NCI-H774 (cell line): Measurements from ENCODE around the gene RPUSD1.
"Not testable (repeated sequence)": the region's sequence is repeated elsewhere in the genome, so short reads cannot be mapped to it uniquely, and the experiment has no call there.

ENCODE experiments used
- DNase-seq: peaks from one replicate; lab custom pipeline; 2025; lab: John Stamatoyannopoulos, UW

Gene RPUSD1

DNA sequence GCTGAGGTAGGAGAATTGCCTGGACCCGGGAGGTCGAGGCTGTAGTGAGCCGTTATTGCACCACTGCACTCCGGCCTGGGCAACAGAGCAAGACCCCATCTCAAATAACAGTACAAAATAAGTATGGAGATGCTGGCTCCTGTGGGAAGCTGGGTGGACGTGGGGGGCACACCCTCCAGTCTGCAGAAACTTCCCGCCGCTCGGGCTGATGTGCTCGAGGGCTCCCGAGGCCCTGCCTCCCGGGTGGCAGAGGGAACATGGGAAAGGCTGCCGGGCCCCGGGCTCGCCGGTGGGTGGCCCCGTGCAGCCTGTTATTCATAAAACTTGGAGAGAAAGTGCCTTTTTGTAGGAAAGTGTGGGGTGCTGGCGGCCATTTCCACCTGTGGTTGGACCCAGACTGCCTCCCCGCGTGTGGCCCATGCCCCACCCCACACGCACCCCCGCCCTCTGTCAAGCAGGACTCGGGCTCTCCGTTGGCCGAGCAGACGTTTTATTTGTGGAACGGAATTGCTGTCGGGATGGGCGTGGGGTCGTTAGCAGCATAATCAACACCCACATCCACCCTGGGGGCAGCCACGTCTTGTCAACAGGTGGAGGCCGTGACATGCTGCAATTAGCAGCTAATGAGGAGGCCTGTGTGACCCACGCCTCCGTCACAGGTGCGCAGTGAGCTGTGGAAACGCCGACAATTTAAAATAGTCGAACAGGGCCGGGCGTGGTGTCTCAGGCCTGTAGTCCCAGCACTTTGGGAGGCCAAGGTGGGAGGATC lies 40.0 kb downstream of the RPUSD1 start:
- DNase-seq: no peak

DNA sequence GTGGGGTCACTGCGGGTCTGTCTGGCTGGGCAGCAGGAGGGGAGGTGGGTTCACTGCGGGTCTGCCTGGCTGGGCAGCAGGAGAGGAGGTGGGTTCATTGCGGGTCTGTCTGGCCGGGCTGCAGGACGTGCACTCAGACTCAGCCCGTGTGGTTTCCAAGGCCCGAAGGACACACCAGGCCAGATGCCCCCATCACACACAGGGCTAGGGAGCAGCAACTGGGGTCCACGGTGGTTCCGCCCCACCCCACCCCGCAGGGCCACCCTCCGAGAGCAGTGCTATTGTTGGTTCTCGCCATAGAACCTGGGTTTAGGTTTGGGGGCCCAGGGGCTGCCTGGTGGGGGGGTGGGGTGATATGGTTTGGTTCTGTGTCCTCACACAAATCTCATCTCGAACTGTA lies 41.5 kb downstream of the RPUSD1 start:
- DNase-seq: no peak

- DNase-seq: no peak
These were observed 42.4 kb downstream of the RPUSD1 start for GRCh38 chr16:745739-746138.

- DNase-seq: no peak
These were observed 44.2 kb downstream of the RPUSD1 start for GRCh38 chr16:743794-744500.

DNA sequence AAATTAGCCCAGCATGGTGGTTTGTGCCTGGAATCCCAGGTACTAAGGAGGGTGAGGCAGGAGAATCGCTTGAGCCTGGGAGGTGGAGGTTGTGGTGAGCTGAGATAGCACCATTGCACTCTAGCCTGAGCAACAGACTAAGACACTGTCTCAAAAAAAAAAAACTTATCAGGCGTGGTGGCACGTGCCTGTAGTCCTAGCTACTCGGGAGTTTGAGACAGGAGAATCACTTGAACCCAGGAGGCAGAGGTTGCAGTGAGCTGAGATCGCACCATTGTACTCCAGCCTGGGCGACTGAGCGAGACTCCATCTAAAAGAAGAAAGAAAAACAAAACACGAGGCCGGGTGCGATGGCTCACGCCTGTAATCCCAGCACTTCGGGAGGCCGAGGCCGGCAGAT lies 45.3 kb downstream of the RPUSD1 start:
- DNase-seq: not testable (repeated sequence)

- no peak for DNase-seq
These were observed 46.1 kb downstream of the RPUSD1 start for GRCh38 chr16:741986-742629.

- DNase-seq: peak; percentile 72
These were observed 47.2 kb downstream of the RPUSD1 start, which contains the start of gene CIAO3 for GRCh38 chr16:740764-741505. Gene CIAO3 (minus strand): TSS chr16:740997. CDS start chr16:740985, 12 bp downstream.

DNA sequence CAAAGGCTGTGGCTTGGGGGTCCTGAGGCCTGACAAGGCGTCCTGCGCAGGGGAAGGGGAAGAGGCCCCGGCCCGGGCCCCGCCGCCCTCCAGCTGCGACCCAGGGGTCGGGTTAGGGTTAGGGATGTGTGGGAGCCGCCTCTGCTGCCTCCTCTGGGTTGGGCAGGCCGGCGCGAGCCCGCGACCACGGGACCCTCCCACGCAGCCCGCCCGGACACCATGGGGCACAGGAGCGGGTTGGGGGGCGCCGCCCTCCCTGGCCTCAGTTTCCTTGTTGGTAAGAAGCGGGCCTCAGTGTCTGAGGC lies 47.8 kb downstream of the RPUSD1 start:
- DNase-seq: no peak

DNA sequence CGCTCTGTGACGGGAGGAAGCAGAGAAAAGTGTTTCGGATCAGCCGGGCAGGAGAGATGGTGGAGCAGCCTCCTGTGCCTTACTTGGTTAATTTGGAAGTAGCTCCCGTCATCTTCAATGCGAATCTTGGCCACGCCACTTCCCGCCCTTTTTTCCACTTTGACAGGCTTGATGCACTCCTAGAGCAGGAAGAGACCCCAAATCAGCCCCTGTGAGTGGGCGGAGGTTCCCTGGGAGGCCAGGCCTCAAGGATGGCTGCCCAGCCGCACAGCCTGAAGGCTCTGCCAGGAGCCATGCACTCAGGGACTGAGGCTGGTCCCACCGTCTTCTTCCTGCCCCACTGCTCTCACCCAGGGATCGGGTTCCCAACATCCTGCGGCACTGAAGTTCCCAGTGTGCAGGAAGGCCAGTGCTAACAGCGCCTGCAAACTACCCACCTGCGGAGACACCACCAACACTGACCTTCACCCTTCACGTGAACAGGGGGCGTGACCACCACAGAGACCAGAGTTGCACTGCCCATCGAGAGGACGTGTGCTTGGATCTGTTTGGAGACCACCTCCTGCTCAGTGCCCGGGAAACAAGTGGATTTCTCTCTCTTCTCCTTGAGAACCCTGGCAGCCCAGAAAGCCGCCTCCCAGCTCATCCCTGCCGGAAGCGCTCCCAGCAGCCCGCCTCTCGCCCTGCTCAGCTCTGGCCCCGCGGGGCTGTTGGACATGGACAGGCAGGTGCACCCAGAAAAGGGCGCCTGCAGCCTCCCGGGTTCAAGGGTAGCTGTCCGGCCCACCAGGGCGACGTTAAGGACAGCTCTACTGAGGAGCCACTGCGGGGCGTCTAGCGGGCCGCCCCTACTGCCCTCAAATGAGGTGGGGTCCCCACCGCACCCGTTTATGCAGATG lies 48.4 kb downstream of the RPUSD1 start:
- no peak for DNase-seq

GRCh38 chr16:736936-737481 lies 51.2 kb downstream of the RPUSD1 start:
- DNase-seq: no peak

GRCh38 chr16:735982-736453 lies 52.2 kb downstream of the RPUSD1 start:
- DNase-seq: no peak

DNA sequence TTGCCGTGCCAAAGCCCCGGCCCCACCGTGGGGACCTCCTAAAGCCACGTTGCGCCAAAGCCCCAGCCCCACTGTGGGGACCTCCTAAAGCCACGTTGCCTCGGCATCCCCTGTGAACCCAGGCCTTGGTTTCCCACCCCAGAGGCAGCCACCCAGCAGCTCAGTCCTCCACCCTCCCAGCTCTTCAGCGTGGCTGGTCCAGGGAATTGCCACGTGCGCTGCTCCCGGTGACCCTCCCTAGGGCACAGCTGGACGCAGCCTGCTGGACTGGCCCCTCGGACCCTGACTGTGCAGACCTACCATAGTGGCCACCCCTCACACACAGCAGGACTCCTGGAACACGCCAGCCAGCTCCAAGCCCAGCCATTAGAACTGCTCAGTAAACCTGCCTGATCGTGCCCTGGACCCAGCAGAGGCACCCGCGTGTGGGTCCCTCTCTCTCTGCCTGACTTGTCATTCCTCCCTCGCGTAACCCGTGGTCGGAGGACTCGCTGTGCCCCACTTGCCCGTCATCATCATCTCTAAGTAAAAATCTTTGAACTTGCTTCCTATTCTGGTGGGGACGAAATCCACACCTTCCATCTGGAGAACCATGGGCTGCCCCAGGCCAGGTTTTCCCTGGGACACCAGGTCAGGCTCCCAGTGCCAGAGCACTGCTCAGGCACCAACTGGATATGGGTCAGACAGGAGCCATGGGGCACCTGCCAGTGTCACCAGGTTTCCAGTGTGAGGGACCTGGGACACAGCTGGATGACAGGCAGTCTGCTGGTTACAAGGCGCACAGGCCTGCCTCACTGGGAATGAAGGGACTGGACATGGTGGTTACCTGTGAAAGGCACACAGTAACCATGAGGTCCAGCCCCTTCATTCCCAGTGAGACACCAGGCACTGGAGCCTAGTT lies 53.0 kb downstream of the RPUSD1 start:
- DNase-seq: no peak
